ENCODE measurements around the gene JAK2.
A peak's percentile ranks its signal among the peaks of the same experiment; 100 is the strongest.

Gene JAK2

GRCh38 chr9:4986783-4987182, 1.7 kb downstream of the JAK2 start:
- no peak overlapping the region for H3K27ac ChIP-seq
- TF ChIP-seq CTCF (IDR thresholded peaks at IDR 0.05) (no peak), ZFX (IDR thresholded peaks at IDR 0.05; ENCODE audit: borderline replicate concordance) (no peak)

GRCh38 chr9:4987961-4988421, 2.9 kb downstream of the JAK2 start:
- no peak overlapping the region for H3K27ac ChIP-seq
- TF ChIP-seq ZFX (IDR thresholded peaks at IDR 0.05; ENCODE audit: borderline replicate concordance) = no peak
- TF ChIP-seq CTCF (IDR thresholded peaks at IDR 0.05) = peak; percentile 83

GRCh38 chr9:4992872-4993271, 7.8 kb downstream of the JAK2 start:
- H3K27ac ChIP-seq = no peak overlapping the region
- TF ChIP-seq ZFX (IDR thresholded peaks at IDR 0.05; ENCODE audit: borderline replicate concordance) (no peak), CTCF (IDR thresholded peaks at IDR 0.05) (no peak)

GRCh38 chr9:4994166-4994890, 9.3 kb downstream of the JAK2 start:
- peak overlapping the region; percentile 65 for H3K27ac ChIP-seq
- TF ChIP-seq CTCF (IDR thresholded peaks at IDR 0.05) = no peak
- TF ChIP-seq ZFX (IDR thresholded peaks at IDR 0.05; ENCODE audit: borderline replicate concordance) = no peak

- no peak overlapping the region for H3K27ac ChIP-seq
- TF ChIP-seq CTCF (IDR thresholded peaks at IDR 0.05) (no peak), ZFX (IDR thresholded peaks at IDR 0.05; ENCODE audit: borderline replicate concordance) (no peak)
These were observed 12.1 kb downstream of the JAK2 start for GRCh38 chr9:4997196-4997595.

GRCh38 chr9:4997631-4998030, 12.6 kb downstream of the JAK2 start:
- H3K27ac ChIP-seq = no peak overlapping the region
- TF ChIP-seq ZFX (IDR thresholded peaks at IDR 0.05; ENCODE audit: borderline replicate concordance) (no peak), CTCF (IDR thresholded peaks at IDR 0.05) (no peak)

- no peak for TF ChIP-seq CTCF (IDR thresholded peaks at IDR 0.05)
- TF ChIP-seq ZFX (IDR thresholded peaks at IDR 0.05; ENCODE audit: borderline replicate concordance) = no peak
- no peak overlapping the region for H3K27ac ChIP-seq
These were observed 17.7 kb downstream of the JAK2 start for GRCh38 chr9:5002811-5003210.

Data from 22Rv1 (cell line).